NCI-H446 treated with DMSO at 0.1 percent for 48 hours (cell line): Measurements from ENCODE around the gene CORIN.

Experiments used
- DNase-seq: peaks from one replicate; lab custom pipeline; 2025; lab: John Stamatoyannopoulos, UW

Gene CORIN

DNA sequence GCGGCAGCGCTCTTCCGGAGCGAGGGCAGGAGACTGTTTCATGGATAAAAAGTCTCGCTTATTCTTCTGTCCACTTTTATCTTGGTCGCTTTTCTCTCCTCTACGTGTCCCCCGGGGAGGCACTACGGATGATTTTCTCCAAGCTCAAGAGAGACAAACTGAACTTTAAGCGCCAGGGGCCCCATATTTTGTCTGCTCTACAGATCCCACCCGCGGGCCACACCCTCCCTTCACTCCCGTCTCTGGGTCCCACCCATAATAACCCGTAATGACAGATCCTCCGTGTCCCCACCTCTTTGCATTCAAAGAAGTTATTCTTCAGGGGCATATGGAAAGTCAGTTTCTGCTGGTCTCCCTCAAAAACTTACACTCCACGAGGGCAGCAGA is at the start of gene CORIN:
TSS of gene CORIN (minus strand) at position 160 of the 387 bp plus-strand sequence. CDS start at position 42, 118 bp downstream.
- DNase-seq, result no peak

GRCh38 chr4:47882228-47882627 is 44.4 kb upstream of the CORIN start:
- DNase-seq, result no peak

- DNase-seq, result no peak
Observed at GRCh38 chr4:47879458-47879857, 41.6 kb upstream of the CORIN start.

DNA sequence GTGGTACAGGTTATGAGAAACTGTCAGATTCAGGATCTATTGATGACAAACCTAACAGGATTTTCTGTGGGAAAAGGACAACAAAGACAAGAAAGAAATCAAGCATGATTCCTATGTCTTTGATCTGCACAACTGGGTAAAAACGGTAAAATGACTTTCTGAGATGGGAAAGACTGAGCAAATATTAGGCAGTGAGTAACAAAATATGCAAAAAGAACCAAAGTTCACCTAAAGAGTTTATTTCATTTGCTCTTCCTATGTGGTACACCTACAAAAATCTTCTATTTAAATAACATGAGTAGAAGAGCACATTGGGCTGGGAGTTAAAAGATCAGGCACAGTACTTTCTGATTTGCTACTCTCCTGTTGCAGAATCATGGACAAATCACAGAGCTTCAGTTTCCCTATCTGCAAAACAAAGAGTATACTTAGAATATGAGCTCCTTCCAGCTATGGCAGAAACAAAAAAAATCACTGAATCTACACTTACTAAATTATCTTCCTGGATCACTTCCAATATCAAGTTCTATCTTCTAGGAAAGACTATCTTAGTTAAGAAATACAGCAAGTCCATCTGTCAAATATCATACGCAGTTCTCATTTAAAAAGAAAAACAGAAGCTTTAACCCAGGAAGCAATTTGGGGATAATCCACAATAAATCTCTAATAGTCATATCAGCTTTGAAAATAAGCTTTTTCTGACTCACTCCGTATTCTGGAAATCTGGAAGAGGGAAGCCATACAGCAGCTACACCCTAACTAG is 39.1 kb upstream of the CORIN start:
- no peak for DNase-seq

- DNase-seq, result no peak
Observed at GRCh38 chr4:47876310-47876709, 38.4 kb upstream of the CORIN start.

DNA sequence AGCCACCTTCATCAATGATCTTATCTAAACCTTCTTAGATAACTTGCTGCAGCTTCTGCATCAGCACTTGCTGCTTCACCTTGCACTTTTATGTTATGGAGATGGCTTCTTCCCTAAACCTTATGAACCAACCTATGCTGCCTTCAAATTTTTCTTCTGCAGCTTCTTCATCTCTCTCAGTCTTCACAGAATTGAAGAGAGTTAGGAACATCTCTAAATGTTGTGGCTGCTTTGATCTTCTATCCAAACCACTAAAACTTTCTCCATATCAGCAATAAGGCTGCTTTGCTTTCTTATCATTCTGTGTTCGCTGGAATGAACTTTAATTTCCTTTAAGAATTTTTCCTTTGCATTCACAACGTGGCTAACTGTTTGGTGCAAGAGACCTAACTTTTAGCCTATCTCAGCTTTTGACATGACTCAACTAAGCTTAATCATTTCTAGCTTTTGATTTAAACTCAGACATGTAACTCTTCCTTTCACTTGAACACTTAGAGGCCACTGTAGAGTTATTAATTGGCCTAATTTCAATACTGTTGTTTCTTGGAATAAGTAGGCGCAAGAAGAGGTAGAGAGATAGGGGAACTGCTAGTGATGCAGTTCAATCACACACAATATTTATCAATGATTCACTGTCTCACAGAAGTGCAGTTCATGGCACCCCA is 36.1 kb upstream of the CORIN start:
- DNase-seq, result no peak

DNA sequence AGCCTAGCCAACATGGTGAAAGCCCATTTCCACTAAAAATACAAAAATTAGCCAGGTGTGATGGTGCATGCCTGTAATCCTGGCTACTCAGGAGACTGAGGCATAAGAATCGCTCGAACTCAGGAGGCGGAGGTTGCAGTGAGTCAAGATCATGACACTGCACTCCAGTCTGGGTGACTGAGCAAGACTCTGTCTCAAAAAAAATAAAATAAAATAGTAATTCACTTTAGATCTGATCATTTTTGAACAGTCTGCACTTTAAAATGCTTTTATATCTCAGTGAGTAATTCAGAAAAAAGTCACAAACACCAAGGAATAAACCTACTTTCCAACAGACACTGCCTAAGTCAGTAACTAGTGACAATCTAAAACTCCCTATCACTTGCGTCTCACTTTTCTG is 25.6 kb upstream of the CORIN start:
- DNase-seq, result no peak

DNA sequence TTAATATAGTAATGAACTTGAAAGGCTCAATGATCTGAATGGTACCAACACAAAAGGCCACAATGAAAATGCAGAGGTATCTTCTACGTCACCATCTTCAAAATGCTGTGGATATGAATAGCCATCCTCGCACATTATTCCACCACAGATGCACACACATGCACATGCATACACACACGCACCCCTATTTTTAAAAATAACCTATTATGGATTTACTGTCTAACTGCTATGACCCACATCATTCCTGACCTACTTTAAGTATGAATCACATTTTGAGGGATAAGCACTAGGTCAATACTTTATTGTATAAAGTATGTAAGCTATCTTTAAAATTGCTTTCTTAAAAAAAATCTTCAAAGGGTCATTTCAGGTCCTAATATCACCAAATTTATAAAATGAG is 24.4 kb upstream of the CORIN start:
- no peak for DNase-seq

GRCh38 chr4:47860305-47860704 is 22.4 kb upstream of the CORIN start:
- DNase-seq, result no peak

- DNase-seq, result no peak
Observed at GRCh38 chr4:47858006-47858405, 20.1 kb upstream of the CORIN start.

GRCh38 chr4:47856713-47857112 is 18.8 kb upstream of the CORIN start:
- DNase-seq, result no peak

- DNase-seq, result no peak
Observed at GRCh38 chr4:47855350-47855749, 17.5 kb upstream of the CORIN start.

GRCh38 chr4:47852136-47852535 is 14.3 kb upstream of the CORIN start:
- DNase-seq, result no peak

GRCh38 chr4:47849466-47849865 is 11.6 kb upstream of the CORIN start:
- DNase-seq, result no peak

DNA sequence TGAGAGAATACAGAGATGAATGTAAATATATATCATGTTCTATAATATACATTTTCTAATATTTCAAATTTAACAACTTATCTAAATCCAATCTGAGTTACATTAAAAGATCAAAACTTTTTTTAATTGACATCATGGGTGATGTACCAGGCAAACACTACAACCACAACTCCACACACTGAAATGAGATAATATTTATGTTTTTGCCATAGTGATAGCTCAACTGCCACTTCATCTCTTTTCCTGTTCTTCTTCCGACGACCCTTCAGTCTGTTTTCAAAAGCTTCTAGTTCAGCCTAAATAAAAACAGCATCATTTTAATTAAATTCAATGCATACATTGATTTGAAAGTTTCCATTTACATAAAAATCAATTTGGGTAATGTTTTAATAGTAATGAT is 10.2 kb upstream of the CORIN start:
- DNase-seq, result no peak

DNA sequence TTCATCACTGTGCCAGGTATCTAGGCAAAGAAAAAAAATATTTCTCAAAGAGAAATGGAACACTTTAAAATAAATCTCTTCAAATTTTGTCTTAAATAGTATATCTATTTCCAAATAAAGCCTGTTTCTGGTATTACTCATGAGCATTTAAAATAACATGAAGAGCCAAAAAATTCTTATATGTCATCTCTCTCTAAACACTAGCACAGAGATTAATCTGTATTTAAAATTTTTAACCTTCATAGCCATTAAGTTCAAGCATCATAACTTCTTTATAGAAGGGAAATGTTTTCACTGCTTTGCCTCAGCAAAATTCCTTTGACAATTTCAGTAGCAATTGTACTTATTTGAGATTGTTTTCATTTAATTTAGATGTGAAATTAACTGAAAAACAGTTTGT is 5.1 kb upstream of the CORIN start:
- no peak for DNase-seq

DNA sequence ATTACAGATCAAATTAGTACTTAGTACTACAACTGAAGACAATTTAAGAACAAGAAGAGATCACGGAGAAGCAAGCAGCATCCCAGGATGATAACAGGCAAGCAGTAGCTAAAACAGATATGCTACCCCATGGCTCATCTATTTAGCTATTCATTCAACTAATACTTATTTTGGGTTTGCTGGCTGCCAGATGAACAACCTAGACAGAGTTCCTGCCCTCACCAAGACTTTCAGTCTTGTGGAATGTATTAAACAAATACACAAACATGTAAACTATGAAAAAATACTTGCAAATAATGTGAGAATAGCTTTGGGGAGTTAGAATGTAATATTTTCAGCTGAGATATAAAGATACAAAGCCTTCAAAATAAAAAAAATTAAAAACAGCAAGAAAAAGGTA is 2.4 kb upstream of the CORIN start:
- no peak for DNase-seq

DNA sequence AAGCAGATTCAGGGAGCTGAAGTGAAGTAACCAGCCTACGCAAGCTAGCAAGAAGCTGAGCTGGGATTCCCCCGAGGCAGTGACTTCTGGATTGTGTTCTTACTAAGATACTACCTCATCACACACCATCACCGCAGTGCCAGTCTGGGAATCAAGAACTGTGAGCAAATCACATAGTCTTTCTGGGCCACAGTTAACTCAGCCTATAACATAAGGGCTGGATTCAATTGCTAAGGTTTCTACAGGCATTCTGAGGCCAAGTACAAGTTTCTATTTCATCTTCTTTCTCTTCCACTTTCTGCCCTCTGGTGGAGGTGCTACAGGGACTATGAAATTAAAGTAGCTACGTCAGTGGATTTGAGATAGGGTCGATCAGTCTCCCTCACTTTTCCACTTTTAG is 1.4 kb upstream of the CORIN start:
- no peak for DNase-seq

GRCh38 chr4:47838445-47838844 is 578 bp upstream of the CORIN start:
- DNase-seq, result no peak

DNA sequence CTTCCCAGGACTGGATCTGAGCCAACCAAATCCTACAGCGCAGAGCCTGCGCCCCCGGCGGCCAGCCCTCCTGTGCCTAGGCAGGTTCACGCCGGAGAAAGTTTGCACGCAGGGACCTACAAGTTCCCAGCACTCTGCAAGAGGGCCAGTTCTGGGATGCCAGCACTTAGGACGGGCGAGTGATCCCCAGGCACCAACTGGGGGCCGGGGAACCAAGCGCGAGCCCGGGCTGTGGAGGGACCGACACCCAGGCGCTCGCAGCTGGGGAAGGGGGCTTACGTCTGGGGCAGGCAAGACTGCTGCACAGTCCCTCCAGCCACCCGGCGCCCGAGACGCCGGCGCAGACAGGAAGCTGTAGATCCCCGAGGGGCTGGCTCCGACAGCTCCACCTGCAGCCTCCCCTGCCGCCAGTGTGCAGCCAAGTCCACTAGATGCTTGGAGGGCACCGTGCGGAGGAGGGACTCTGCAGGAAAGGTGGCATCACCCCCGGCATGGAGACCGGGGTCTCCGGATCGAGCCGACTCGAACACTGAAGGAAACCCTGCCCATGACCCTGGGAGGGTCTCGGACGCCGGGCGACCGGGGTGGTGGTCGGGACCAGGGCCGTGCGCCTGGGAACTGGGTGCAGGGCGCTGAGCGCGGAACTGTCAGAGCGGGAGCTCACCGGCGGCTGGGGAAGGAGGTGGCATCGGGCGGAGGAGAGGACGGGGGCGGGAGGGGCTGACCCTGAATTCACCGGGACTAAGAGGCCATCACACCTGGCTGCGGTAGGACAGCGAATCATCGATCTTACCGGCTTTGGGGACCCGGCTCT is 566 bp downstream of the CORIN start:
- DNase-seq, result no peak

GRCh38 chr4:47836641-47837093 is 1.2 kb downstream of the CORIN start:
- no peak for DNase-seq

DNA sequence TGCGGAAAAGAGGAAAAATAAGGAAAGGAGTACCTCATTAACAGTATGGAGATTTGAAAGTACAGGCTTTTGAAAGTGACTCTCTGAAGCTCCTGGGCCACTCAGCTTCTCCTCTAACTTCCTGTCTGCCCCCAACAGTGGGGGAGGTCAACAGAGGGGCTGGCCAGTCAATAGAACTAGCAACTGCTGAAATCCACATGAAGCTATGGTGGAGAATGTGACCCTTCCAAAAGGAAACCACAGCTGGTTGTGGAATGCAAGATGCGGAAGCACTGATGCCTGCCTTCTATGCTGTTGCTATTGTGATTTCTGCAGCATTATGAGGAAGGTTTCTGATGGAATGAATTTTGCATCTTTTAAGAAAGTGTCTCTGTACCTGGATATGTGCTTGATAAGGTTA is 2.4 kb downstream of the CORIN start:
- DNase-seq, result no peak
